T-cell (primary cell): Measurements from ENCODE around the gene UNC13D. TPM values are rescaled to one million over a fixed set of nuclear protein-coding genes. Genes with fewer than 3 reads are reported as not detected.
A peak's percentile ranks its signal among the peaks of the same experiment; 100 is the strongest.

Source experiments
- ATAC-seq, 4 experiments: fragments of 200-7000 bp in 3 of 4; fragments of 150-1000 bp in 1 of 4; cut with Tn5 transposase; replicated peaks in 1 of 4; 1 replicate in 3 of 4; 2 replicates in 1 of 4; pipeline ENCODE4 v1.10.0; 2021; ENCODE audit warnings: moderate library complexity in 3 of 4, mild to moderate bottlenecking in 2 of 4, moderate number of reproducible peaks in 1 of 4
- CTCF ChIA-PET, 2 donors: fragments of 300-600 bp; sonication (Branson Sonifier 250); formaldehyde crosslinking; loops; one replicate each; lab custom pipeline; 2022; ENCODE audit warnings: antibody characterized with exemption in 2 of 2; lab: Charles Lee
- POLR2A ChIA-PET, 2 donors: fragments of 300-600 bp; sonication (Branson Sonifier 250); formaldehyde crosslinking; loops; one replicate each; lab custom pipeline; 2022; ENCODE audit warnings: antibody characterized with exemption in 2 of 2; lab: Charles Lee
- DNase-seq, 35 experiments: peaks; one replicate each; pipeline versions ENCODE4 v3.0.0 to v3.0.0-alpha.2; 2013 to 2023
- H3K27ac ChIP-seq: one replicate; pipeline ENCODE4 v1.5.1; 2013; ENCODE audit warnings: low read length
- H3K27me3 ChIP-seq, 2 experiments: replicated peaks in 1 of 2; 1 replicate in 1 of 2; 2 replicates in 1 of 2; pipeline versions ENCODE4 v1.6.1 to v1.7.0; 2013; ENCODE audit warnings: low read length in 1 of 2, mixed read lengths in 1 of 2; ENCODE audit not compliant: control insufficient read depth in 2 of 2, insufficient read depth in 2 of 2; ENCODE audit errors: extremely low read depth in 1 of 2
- H3K36me3 ChIP-seq, 2 donors: 1 replicate in 1 of 2; 2 replicates in 1 of 2; pipeline versions ENCODE4 v1.6.1 to v1.7.0; 2013; ENCODE audit warnings: low read length in 1 of 2; ENCODE audit not compliant: control insufficient read depth in 2 of 2, insufficient read depth in 1 of 2; ENCODE audit errors: extremely low read depth in 1 of 2
- H3K4me1 ChIP-seq, 2 experiments: 1 replicate in 1 of 2; 2 replicates in 1 of 2; pipeline versions ENCODE4 v1.6.1 to v1.7.0; 2013; ENCODE audit warnings: low read length in 2 of 2, mixed read lengths in 1 of 2; ENCODE audit not compliant: insufficient read depth in 2 of 2, control insufficient read depth in 1 of 2; ENCODE audit errors: extremely low read depth in 1 of 2
- H3K4me3 ChIP-seq, 2 donors: 1 replicate in 1 of 2; 2 replicates in 1 of 2; pipeline versions ENCODE4 v1.5.1 to v1.7.0; 2013; ENCODE audit warnings: mild to moderate bottlenecking in 2 of 2, low read length in 1 of 2, moderate library complexity in 1 of 2; ENCODE audit not compliant: control insufficient read depth in 1 of 2; ENCODE audit errors: extremely low read depth in 1 of 2
- H3K9me3 ChIP-seq: 2 replicates; pipeline ENCODE4 v1.7.0; 2013
- H3K27ac Mint-ChIP-seq, 2 donors: one replicate each; pipeline ENCODE4 v1.8.0; 2020 to 2021; ENCODE audit warnings: mild to moderate bottlenecking in 2 of 2, mixed read lengths in 2 of 2
- H3K27me3 Mint-ChIP-seq, 2 donors: one replicate each; pipeline ENCODE4 v1.8.0; 2021 to 2022; ENCODE audit warnings: mixed read lengths in 2 of 2
- H3K36me3 Mint-ChIP-seq: one replicate; pipeline ENCODE4 v1.8.0; 2021; ENCODE audit warnings: mixed read lengths
- H3K4me1 Mint-ChIP-seq, 3 donors: one replicate each; pipeline ENCODE4 v1.8.0; 2020 to 2022; ENCODE audit warnings: mixed read lengths in 3 of 3, mild to moderate bottlenecking in 1 of 3
- H3K4me3 Mint-ChIP-seq, 3 donors: one replicate each; pipeline ENCODE4 v1.8.0; 2020 to 2022; ENCODE audit warnings: mild to moderate bottlenecking in 3 of 3, mixed read lengths in 3 of 3, moderate library complexity in 3 of 3
- H3K9me3 Mint-ChIP-seq, 3 donors: one replicate each; pipeline ENCODE4 v1.8.0; 2020 to 2022; ENCODE audit warnings: mixed read lengths in 3 of 3
- WGBS: methylation state at CpG from one replicate; pipeline ENCODE4 v1.1.5; 2013; ENCODE audit warnings: missing lambda C conversion rate; ENCODE audit not compliant: insufficient coverage; 5-methylcytosine and 5-hydroxymethylcytosine counted together
- total RNA-seq, 35 experiments: library from RNA in 6 of 35; stranded (reverse) in 6 of 35; fragments of 120-200 nt in 1 of 35; gene quantifications; one replicate each; pipeline versions ENCODE4 v1.2.1 to v1.2.4 and lab custom pipeline; 2013 to 2026

Gene UNC13D
- total RNA-seq, 5 donors from 2014 or later (not counting 1 experiment from before 2014, with no cell fraction given), result 148 to 191 (median 180) TPM

GRCh38 chr17:75848523-75849278 lies 4.5 kb upstream of the UNC13D start:
- peak overlapping the region; percentile 32 for H3K27ac ChIP-seq
- peaks cover 9 to 44% of the 10 kb centered on the region in 2 experiments for H3K4me1 ChIP-seq
- POLR2A ChIA-PET, result no interaction called here
- H3K27me3 Mint-ChIP-seq, result no peaks in the 10 kb centered on the region
- H3K4me1 Mint-ChIP-seq, result peaks cover 30 to 45% (median 37%) of the 10 kb centered on the region in 3 donors
- no peaks in the 10 kb centered on the region for H3K9me3 ChIP-seq
- no peak overlapping the region for H3K4me3 ChIP-seq
- H3K36me3 Mint-ChIP-seq, result peaks cover 25% of the 10 kb centered on the region
- ATAC-seq (peak in 1 of 4 experiments; percentile 41), DNase-seq (peak; percentile 44 to 87 (median 75))
- H3K27me3 ChIP-seq, result no peaks in the 10 kb centered on the region
- peaks cover 15 to 64% of the 10 kb centered on the region in 2 donors for H3K36me3 ChIP-seq
- no peak overlapping the region for H3K4me3 Mint-ChIP-seq
- WGBS, result 48% methylated on average over 12 of the region's 16 CpGs
- peak overlapping the region; percentile 63 to 82 for H3K27ac Mint-ChIP-seq
- CTCF ChIA-PET, result interaction anchor here (0.7 to 1.6 kb wide), 5 partner anchors 9 to 95 kb away, joined by 3 to 4 read pairs (median 3); no protein-coding TSS in a partner anchor
- no peaks in the 10 kb centered on the region for H3K9me3 Mint-ChIP-seq

GRCh38 chr17:75847614-75848522 lies 3.7 kb upstream of the UNC13D start:
- peaks cover 24 to 44% (median 33%) of the 10 kb centered on the region in 3 donors for H3K4me1 Mint-ChIP-seq
- ChIA-PET POLR2A (interaction anchor here in 1 of 2 donors (0.5 kb wide), 1 partner anchor 558 kb away, joined by 4 read pairs; no protein-coding TSS in a partner anchor), CTCF (interaction anchor here (0.5 to 1.6 kb wide), 6 partner anchors 7 to 95 kb away, joined by 3 to 7 read pairs (median 4); partner anchors contain the start of gene WBP2 (in 1 of the 2))
- ATAC-seq (no peak), DNase-seq (no peak)
- H3K27me3 ChIP-seq, result no peaks in the 10 kb centered on the region
- H3K27me3 Mint-ChIP-seq, result no peaks in the 10 kb centered on the region
- WGBS, result 93% methylated on average over 18 of the region's 25 CpGs
- H3K4me1 ChIP-seq, result peaks cover 9 to 41% of the 10 kb centered on the region in 2 experiments
- no peaks in the 10 kb centered on the region for H3K9me3 Mint-ChIP-seq
- H3K4me3 ChIP-seq, result no peak overlapping the region
- no peaks in the 10 kb centered on the region for H3K9me3 ChIP-seq
- peaks cover 15 to 64% of the 10 kb centered on the region in 2 donors for H3K36me3 ChIP-seq
- H3K27ac ChIP-seq, result peak overlapping the region; percentile 32
- no peak overlapping the region for H3K4me3 Mint-ChIP-seq
- peak overlapping the region; percentile 63 to 82 for H3K27ac Mint-ChIP-seq
- peaks cover 25% of the 10 kb centered on the region for H3K36me3 Mint-ChIP-seq

- peak overlapping the region in 1 of 2 donors; percentile 27 for H3K27ac Mint-ChIP-seq
- peak overlapping the region in 1 of 3 donors; percentile 3 for H3K4me3 Mint-ChIP-seq
- Histone ChIP-seq H3K27me3 (no peaks in the 10 kb centered on the region), H3K4me1 (peaks cover 18 to 49% of the 10 kb centered on the region in 2 experiments), H3K27ac (no peak overlapping the region), H3K36me3 (peaks cover 15 to 66% of the 10 kb centered on the region in 2 donors), H3K9me3 (no peaks in the 10 kb centered on the region), H3K4me3 (no peak overlapping the region)
- DNase-seq, result no peak
- ATAC-seq, result no peak
- no peaks in the 10 kb centered on the region for H3K9me3 Mint-ChIP-seq
- H3K36me3 Mint-ChIP-seq, result peaks cover 27% of the 10 kb centered on the region
- no peaks in the 10 kb centered on the region for H3K27me3 Mint-ChIP-seq
- 96% methylated on average over 27 of the region's 34 CpGs for WGBS
- ChIA-PET POLR2A (interaction anchor here in 1 of 2 donors (0.5 kb wide), 1 partner anchor 557 kb away, joined by 4 read pairs; no protein-coding TSS in a partner anchor), CTCF (interaction anchor here in 1 of 2 donors (0.9 to 2.2 kb wide), 3 partner anchors 8 to 67 kb away, joined by 3 to 9 read pairs (median 7); partner anchors contain the start of gene WBP2)
- H3K4me1 Mint-ChIP-seq, result peaks cover 25 to 44% (median 34%) of the 10 kb centered on the region in 3 donors
Observed at GRCh38 chr17:75846692-75847613, 2.7 kb upstream of the UNC13D start.

GRCh38 chr17:75845933-75846691 lies 1.9 kb upstream of the UNC13D start:
- no peaks in the 10 kb centered on the region for H3K27me3 ChIP-seq
- no peak overlapping the region for H3K27ac ChIP-seq
- WGBS, result 94% methylated on average over 10 of the region's 22 CpGs
- Mint-ChIP-seq H3K9me3 (no peaks in the 10 kb centered on the region), H3K27me3 (no peaks in the 10 kb centered on the region), H3K4me1 (peaks cover 26 to 45% (median 32%) of the 10 kb centered on the region in 3 donors), H3K27ac (peak overlapping the region; percentile 55 to 77), H3K36me3 (peaks cover 24% of the 10 kb centered on the region), H3K4me3 (peak overlapping the region; percentile 47 to 90 (median 47))
- ChIA-PET POLR2A (interaction anchor here in 1 of 2 donors (0.5 kb wide), 1 partner anchor 298 kb away, joined by 3 read pairs; no protein-coding TSS in a partner anchor), CTCF (interaction anchor here (0.6 to 2.2 kb wide), 4 partner anchors 9 to 157 kb away, joined by 3 to 9 read pairs (median 4); partner anchors contain the start of gene WBP2 (in 1 of the 2))
- H3K36me3 ChIP-seq, result peaks cover 15 to 62% of the 10 kb centered on the region in 2 donors
- H3K4me3 ChIP-seq, result no peak overlapping the region
- DNase-seq (no peak), ATAC-seq (no peak)
- no peaks in the 10 kb centered on the region for H3K9me3 ChIP-seq
- H3K4me1 ChIP-seq, result peaks cover 19 to 50% of the 10 kb centered on the region in 2 experiments
